ENCODE measurements around the gene SATL1.

The SATL1 gene

GRCh38 chrX:85115252-85115651, 128.3 kb downstream of the SATL1 start:
- no peak overlapping the region for H3K4me2 ChIP-seq (ENCODE audit: low read length)
- H3K9ac ChIP-seq (ENCODE audit: low read length): no peak overlapping the region
- no peaks in the 10 kb centered on the region for H3K79me2 ChIP-seq (ENCODE audit: insufficient read depth, low read length)
- TF ChIP-seq CTCF (IDR thresholded peaks at IDR 0.05; ENCODE audit: low read length): no peak
- no peak for TF ChIP-seq EZH2 (IDR thresholded peaks at IDR 0.05; ENCODE audit: borderline replicate concordance, low read length)
- H2AFZ ChIP-seq (ENCODE audit: low read length): no peak overlapping the region
- H3K27me3 ChIP-seq (ENCODE audit: insufficient read depth, low read length): no peaks in the 10 kb centered on the region
- peaks cover 12% of the 10 kb centered on the region for H3K4me1 ChIP-seq (ENCODE audit: insufficient read depth, low read length, severe bottlenecking)
- no peaks in the 10 kb centered on the region for H3K9me3 ChIP-seq (ENCODE audit: low read length)
- H3F3A ChIP-seq (ENCODE audit: insufficient read depth, low read length): no peaks in the 10 kb centered on the region
- no peaks in the 10 kb centered on the region for H3K36me3 ChIP-seq (ENCODE audit: insufficient read depth, low read length)
- H4K20me1 ChIP-seq (ENCODE audit: insufficient read depth, low read length): no peaks in the 10 kb centered on the region
- H3K4me3 ChIP-seq (ENCODE audit: low read depth, low read length, poor library complexity, severe bottlenecking): no peak overlapping the region
- H3K9me2 ChIP-seq (ENCODE audit: low read depth, low read length): no peaks in the 10 kb centered on the region
- no peak overlapping the region for H3K27ac ChIP-seq (ENCODE audit: low read depth, low read length, poor library complexity, severe bottlenecking)

- no peak overlapping the region for H3K4me2 ChIP-seq (ENCODE audit: low read length)
- no peaks in the 10 kb centered on the region for H4K20me1 ChIP-seq (ENCODE audit: insufficient read depth, low read length)
- H3K4me1 ChIP-seq (ENCODE audit: insufficient read depth, low read length, severe bottlenecking): peaks cover 12% of the 10 kb centered on the region
- no peak overlapping the region for H3K4me3 ChIP-seq (ENCODE audit: low read depth, low read length, poor library complexity, severe bottlenecking)
- no peaks in the 10 kb centered on the region for H3K79me2 ChIP-seq (ENCODE audit: insufficient read depth, low read length)
- no peaks in the 10 kb centered on the region for H3K9me2 ChIP-seq (ENCODE audit: low read depth, low read length)
- no peak overlapping the region for H3K27ac ChIP-seq (ENCODE audit: low read depth, low read length, poor library complexity, severe bottlenecking)
- no peaks in the 10 kb centered on the region for H3K9me3 ChIP-seq (ENCODE audit: low read length)
- no peaks in the 10 kb centered on the region for H3K27me3 ChIP-seq (ENCODE audit: insufficient read depth, low read length)
- no peaks in the 10 kb centered on the region for H3F3A ChIP-seq (ENCODE audit: insufficient read depth, low read length)
- no peaks in the 10 kb centered on the region for H3K36me3 ChIP-seq (ENCODE audit: insufficient read depth, low read length)
- TF ChIP-seq EZH2 (IDR thresholded peaks at IDR 0.05; ENCODE audit: borderline replicate concordance, low read length) (no peak), CTCF (IDR thresholded peaks at IDR 0.05; ENCODE audit: low read length) (no peak)
- no peak overlapping the region for H2AFZ ChIP-seq (ENCODE audit: low read length)
- H3K9ac ChIP-seq (ENCODE audit: low read length): no peak overlapping the region
Observed at GRCh38 chrX:85114776-85115175, 128.8 kb downstream of the SATL1 start.

- H3K4me2 ChIP-seq (ENCODE audit: low read length): no peak overlapping the region
- no peaks in the 10 kb centered on the region for H3K9me3 ChIP-seq (ENCODE audit: low read length)
- H3K9me2 ChIP-seq (ENCODE audit: low read depth, low read length): no peaks in the 10 kb centered on the region
- no peak overlapping the region for H2AFZ ChIP-seq (ENCODE audit: low read length)
- H3K4me1 ChIP-seq (ENCODE audit: insufficient read depth, low read length, severe bottlenecking): peaks cover 12% of the 10 kb centered on the region
- no peak for TF ChIP-seq EZH2 (IDR thresholded peaks at IDR 0.05; ENCODE audit: borderline replicate concordance, low read length)
- no peak for TF ChIP-seq CTCF (IDR thresholded peaks at IDR 0.05; ENCODE audit: low read length)
- H3K79me2 ChIP-seq (ENCODE audit: insufficient read depth, low read length): no peaks in the 10 kb centered on the region
- no peak overlapping the region for H3K27ac ChIP-seq (ENCODE audit: low read depth, low read length, poor library complexity, severe bottlenecking)
- H3K27me3 ChIP-seq (ENCODE audit: insufficient read depth, low read length): no peaks in the 10 kb centered on the region
- H4K20me1 ChIP-seq (ENCODE audit: insufficient read depth, low read length): no peaks in the 10 kb centered on the region
- H3K4me3 ChIP-seq (ENCODE audit: low read depth, low read length, poor library complexity, severe bottlenecking): no peak overlapping the region
- H3F3A ChIP-seq (ENCODE audit: insufficient read depth, low read length): no peaks in the 10 kb centered on the region
- no peak overlapping the region for H3K9ac ChIP-seq (ENCODE audit: low read length)
- H3K36me3 ChIP-seq (ENCODE audit: insufficient read depth, low read length): no peaks in the 10 kb centered on the region
Observed at GRCh38 chrX:85114171-85114570, 129.4 kb downstream of the SATL1 start.
